Left lung (tissue), 10 donors: Measurements from ENCODE around the gene TSPEAR. TPM values are rescaled to one million over a fixed set of nuclear protein-coding genes. Genes with fewer than 3 reads are reported as not detected.
"Not testable (repeated sequence)": the region's sequence is repeated elsewhere in the genome, so short reads cannot be mapped to it uniquely, and the experiment has no call there.

Source experiments
- ATAC-seq: fragments of 200-7000 bp; cut with Tn5 transposase; one replicate; pipeline ENCODE4 v1.9.1; 2020; ENCODE audit warnings: moderate library complexity
- DNase-seq, 4 donors: peaks; one replicate each; pipeline ENCODE4 v3.0.0-alpha.2; 2013 to 2020
- H3K27ac ChIP-seq, 2 donors: fragments of 200-600 bp; sonication (generic) in 1 of 2; one replicate each; pipeline versions ENCODE4 v1.5.0 to v1.8.0; 2020 to 2021
- H3K27me3 ChIP-seq, 2 donors: fragments of 200-600 bp; sonication (generic) in 1 of 2; one replicate each; pipeline versions ENCODE4 v1.5.0 to v1.8.0; 2020 to 2021
- H3K36me3 ChIP-seq, 2 donors: fragments of 200-600 bp; sonication (generic) in 1 of 2; one replicate each; pipeline versions ENCODE4 v1.5.0 to v1.8.0; 2020 to 2021
- H3K4me1 ChIP-seq, 2 donors: fragments of 200-600 bp; one replicate each; pipeline ENCODE4 v1.8.0; 2021
- H3K4me3 ChIP-seq, 2 donors: fragments of 200-600 bp; sonication (generic) in 1 of 2; one replicate each; pipeline versions ENCODE4 v1.5.0 to v1.8.0; 2020 to 2021; ENCODE audit warnings: mild to moderate bottlenecking in 1 of 2
- H3K9me3 ChIP-seq, 2 donors: fragments of 200-600 bp; sonication (generic) in 1 of 2; one replicate each; pipeline versions ENCODE4 v1.5.0 to v1.8.0; 2020 to 2021
- intact Hi-C, 2 donors: fragments of 100-400 bp; cut with DNase I; formaldehyde crosslinking; loops; one replicate each; pipeline versions ENCODE4 v1.11.2 to v1.14.2; 2022
- polyA plus RNA-seq, 6 donors: library from polyadenylated mRNA; unstranded; fragments of 120-200 nt; gene quantifications; one replicate each; pipeline ENCODE4 v1.2.1, GENCODE V29; 2013; ENCODE audit not compliant: insufficient read length in 6 of 6
- total RNA-seq, 2 donors: library from RNA; stranded (reverse); fragmentation: NEBNext Ultra II Directional; extraction: Animal tissue kit (Norgen Biotek cat#: 25700); gene quantifications; one replicate each; pipeline ENCODE4 v1.2.1, GENCODE V29; 2021
- TF ChIP-seq, protein P1 (sequence below), 2 donors: fragments of 200-600 bp; sonication (generic) in 1 of 2; IDR thresholded peaks; one replicate each; pipeline versions ENCODE4 v1.5.0 to v1.8.0; 2021; ENCODE audit warnings: antibody characterized with exemption in 2 of 2
- donor health status: DM: no; HTN: yes; CAD: no.
- donor health status: DM: no; HTN: no; CAD: no.

The TSPEAR gene
- total and polyA plus RNA-seq, 8 donors, result 0.10 to 4.7 (median 3.3) TPM

DNA sequence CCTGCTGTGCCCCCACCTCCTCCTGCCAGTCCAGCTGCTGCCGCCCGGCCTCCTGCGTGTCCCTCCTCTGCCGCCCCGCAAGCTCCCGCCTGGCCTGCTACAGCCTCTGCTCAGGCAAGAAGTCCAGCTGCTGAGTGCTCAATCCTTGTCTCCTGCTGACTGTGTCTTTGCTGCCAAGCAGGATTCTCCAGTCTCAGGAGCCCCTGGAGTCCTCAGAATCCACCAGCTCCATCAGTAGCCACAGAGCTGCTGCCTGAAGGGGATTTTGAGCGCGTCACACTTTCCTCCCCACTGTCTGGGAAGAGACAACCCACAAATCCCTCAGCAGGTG is 64.2 kb downstream of the TSPEAR start:
- ATAC-seq (no peak), DNase-seq (no peak)
- intact Hi-C loops, result no loop called here
- no peaks in the 10 kb centered on the region for H3K36me3 ChIP-seq
- TF ChIP-seq, protein P1, sequence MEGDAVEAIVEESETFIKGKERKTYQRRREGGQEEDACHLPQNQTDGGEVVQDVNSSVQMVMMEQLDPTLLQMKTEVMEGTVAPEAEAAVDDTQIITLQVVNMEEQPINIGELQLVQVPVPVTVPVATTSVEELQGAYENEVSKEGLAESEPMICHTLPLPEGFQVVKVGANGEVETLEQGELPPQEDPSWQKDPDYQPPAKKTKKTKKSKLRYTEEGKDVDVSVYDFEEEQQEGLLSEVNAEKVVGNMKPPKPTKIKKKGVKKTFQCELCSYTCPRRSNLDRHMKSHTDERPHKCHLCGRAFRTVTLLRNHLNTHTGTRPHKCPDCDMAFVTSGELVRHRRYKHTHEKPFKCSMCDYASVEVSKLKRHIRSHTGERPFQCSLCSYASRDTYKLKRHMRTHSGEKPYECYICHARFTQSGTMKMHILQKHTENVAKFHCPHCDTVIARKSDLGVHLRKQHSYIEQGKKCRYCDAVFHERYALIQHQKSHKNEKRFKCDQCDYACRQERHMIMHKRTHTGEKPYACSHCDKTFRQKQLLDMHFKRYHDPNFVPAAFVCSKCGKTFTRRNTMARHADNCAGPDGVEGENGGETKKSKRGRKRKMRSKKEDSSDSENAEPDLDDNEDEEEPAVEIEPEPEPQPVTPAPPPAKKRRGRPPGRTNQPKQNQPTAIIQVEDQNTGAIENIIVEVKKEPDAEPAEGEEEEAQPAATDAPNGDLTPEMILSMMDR (IDR thresholded peaks at IDR 0.05), result no peak
- no peak overlapping the region for H3K27ac ChIP-seq
- H3K9me3 ChIP-seq, result peaks cover 0 to 14% of the 10 kb centered on the region in 2 donors
- H3K4me1 ChIP-seq, result no peaks in the 10 kb centered on the region
- no peak overlapping the region for H3K4me3 ChIP-seq
- peaks cover 0 to 32% of the 10 kb centered on the region in 2 donors for H3K27me3 ChIP-seq

DNA sequence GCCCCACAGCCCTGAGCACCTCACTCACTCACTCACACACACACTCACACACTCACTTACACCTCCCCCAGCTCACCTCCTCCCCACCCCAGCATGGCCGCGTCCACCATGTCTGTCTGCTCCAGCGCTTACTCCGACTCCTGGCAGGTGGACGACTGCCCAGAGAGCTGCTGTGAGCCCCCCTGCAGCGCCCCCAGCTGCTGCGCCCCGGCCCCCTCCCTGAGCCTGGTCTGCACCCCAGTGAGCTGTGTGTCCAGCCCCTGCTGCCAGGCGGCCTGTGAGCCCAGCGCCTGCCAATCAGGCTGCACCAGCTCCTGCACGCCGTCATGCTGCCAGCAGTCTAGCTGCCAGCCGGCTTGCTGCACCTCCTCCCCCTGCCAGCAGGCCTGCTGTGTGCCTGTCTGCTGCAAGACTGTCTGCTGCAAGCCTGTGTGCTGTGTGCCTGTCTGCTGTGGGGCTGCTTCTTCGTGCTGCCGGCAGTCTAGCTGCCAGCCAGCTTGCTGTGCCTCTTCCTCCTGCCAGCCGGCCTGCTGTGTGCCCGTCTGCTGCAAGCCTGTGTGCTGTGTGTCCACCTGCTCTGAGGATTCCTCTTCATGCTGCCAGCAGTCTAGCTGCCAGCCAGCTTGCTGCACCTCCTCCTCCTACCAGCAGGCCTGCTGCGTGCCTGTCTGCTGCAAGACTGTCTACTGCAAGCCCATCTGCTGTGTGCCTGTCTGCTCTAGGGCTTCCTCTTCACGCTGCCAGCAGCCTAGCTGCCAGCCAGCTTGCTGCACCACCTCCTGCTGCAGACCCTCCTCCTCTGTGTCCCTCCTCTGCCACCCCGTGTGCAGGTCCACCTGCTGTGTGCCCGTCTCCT is 64.8 kb downstream of the TSPEAR start, which contains the start of gene KRTAP10-11:
TSS of gene KRTAP10-11 (plus strand) at position 49 of the 856 bp plus-strand sequence. CDS start at position 94, 45 bp downstream.
- H3K4me1 ChIP-seq, H3K4me3 ChIP-seq, ATAC-seq, H3K36me3 ChIP-seq, DNase-seq, intact Hi-C loops, H3K27ac ChIP-seq: not testable (repeated sequence)
- H3K27me3 ChIP-seq, result peaks cover 0 to 32% of the 10 kb centered on the region in 2 donors
- peaks cover 0 to 14% of the 10 kb centered on the region in 2 donors for H3K9me3 ChIP-seq

DNA sequence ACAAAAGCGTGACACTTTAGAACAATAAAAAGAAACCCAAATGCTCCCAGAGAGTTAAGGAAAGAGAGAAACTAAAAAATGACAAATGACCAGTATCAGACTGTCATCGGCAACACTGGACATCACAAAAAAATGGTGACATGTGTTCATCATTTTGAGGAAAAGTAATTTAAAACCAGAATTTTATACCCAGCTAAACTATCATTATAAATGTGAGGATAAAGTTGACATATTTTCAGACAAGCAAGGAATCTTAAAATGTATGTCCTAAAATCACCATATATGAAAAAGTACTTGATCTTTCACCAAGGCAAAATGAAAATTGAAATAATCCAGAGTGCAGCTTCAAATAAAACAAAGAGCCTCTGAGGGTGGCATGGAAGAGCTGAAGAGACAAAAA is 66.5 kb downstream of the TSPEAR start:
- no peaks in the 10 kb centered on the region for H3K36me3 ChIP-seq
- peaks cover 0 to 23% of the 10 kb centered on the region in 2 donors for H3K9me3 ChIP-seq
- TF ChIP-seq, protein P1 (IDR thresholded peaks at IDR 0.05), result no peak
- peaks cover 0 to 32% of the 10 kb centered on the region in 2 donors for H3K27me3 ChIP-seq
- intact Hi-C loops, result no loop called here
- H3K27ac ChIP-seq, result no peak overlapping the region
- H3K4me3 ChIP-seq, result no peak overlapping the region
- H3K4me1 ChIP-seq, result no peaks in the 10 kb centered on the region
- no peak for DNase-seq
- ATAC-seq, result no peak

DNA sequence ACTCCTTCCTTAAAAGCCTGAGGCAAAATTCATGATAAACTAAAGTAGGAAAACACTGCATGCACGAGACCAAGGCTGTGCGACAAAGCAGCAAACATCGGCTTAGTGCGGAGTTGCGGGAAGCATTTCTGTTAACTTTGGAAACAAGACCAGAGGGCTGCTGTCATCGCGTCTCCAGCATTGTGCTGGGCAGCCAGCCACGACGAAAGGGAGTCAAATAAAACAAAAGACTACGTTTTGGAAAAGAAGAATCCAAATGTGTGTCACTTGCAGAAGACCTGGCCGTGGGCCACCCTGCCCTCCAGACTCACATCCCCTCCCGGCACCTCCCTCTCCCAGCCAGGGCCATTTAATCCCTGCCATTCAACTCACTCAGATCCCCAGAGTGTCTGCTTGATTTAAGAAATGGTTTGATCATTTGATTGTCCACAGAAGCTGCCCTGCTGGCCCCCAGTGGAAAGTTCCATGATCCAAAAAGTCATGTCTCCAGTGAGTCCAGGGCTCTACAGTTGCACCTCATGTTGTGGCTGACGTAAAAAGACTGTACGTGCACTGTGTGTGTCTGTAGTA is 67.5 kb downstream of the TSPEAR start:
- Histone ChIP-seq H3K4me1 (no peaks in the 10 kb centered on the region), H3K4me3 (no peak overlapping the region), H3K27ac (no peak overlapping the region), H3K27me3 (peaks cover 0 to 34% of the 10 kb centered on the region in 2 donors), H3K9me3 (peaks cover 0 to 23% of the 10 kb centered on the region in 2 donors), H3K36me3 (no peaks in the 10 kb centered on the region)
- no peak for DNase-seq
- no peak for ATAC-seq
- intact Hi-C loops, result no loop called here
- TF ChIP-seq, protein P1 (IDR thresholded peaks at IDR 0.05), result no peak

DNA sequence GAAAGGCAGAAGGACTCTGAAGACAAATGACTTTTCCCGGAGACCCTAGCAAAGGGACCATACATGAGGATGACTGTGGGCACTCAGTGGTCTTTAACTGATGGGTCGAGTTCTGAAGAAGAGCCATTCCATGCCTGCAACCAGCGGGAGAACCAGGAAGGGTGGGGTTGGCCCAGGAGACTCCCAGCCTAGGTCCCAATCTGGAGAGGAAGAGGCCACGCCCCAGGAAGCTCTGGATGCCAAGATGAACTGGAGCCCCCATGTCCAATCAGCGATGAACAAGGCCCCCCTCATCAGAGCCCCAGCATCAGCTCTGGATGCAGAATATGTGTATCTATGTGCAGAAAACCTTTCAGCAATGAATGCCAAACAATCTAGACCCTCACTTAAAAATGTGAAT is 70.6 kb downstream of the TSPEAR start:
- H3K4me1 ChIP-seq, result no peaks in the 10 kb centered on the region
- no peak for DNase-seq
- TF ChIP-seq, protein P1 (IDR thresholded peaks at IDR 0.05), result no peak

More for the DNA sequence above, 70.6 kb downstream of the TSPEAR start:
- H3K9me3 ChIP-seq, result peaks cover 0 to 23% of the 10 kb centered on the region in 2 donors
- no peaks in the 10 kb centered on the region for H3K36me3 ChIP-seq
- peaks cover 0 to 24% of the 10 kb centered on the region in 2 donors for H3K27me3 ChIP-seq
- ATAC-seq, result no peak
- no peak overlapping the region for H3K27ac ChIP-seq
- no peak overlapping the region for H3K4me3 ChIP-seq
- intact Hi-C loops, result no loop called here
